H7 (cell line): Measurements from ENCODE around the gene CERKL. TPM values are rescaled to one million over a fixed set of nuclear protein-coding genes. Genes with fewer than 3 reads are reported as not detected.

Experiments used
- DNase-seq: peaks from one replicate; pipeline ENCODE4 v3.0.0; 2012
- H3K27me3 ChIP-seq: 2 replicates; pipeline ENCODE4 v1.6.0; 2011; ENCODE audit warnings: mild to moderate bottlenecking, low read length; ENCODE audit not compliant: control insufficient read depth, insufficient read depth
- H3K36me3 ChIP-seq: replicated peaks from 2 replicates; pipeline ENCODE4 v1.5.1; 2011; ENCODE audit warnings: low read length; ENCODE audit not compliant: control insufficient read depth, insufficient read depth
- H3K4me3 ChIP-seq: 2 replicates; pipeline ENCODE4 v1.5.1; 2011; ENCODE audit warnings: low read depth, mild to moderate bottlenecking, control low read depth, low read length, moderate library complexity; ENCODE audit not compliant: insufficient read depth
- total RNA-seq: library from RNA; depleted of rRNA; stranded (reverse); fragments of >200 nt; shearing (Covaris generic); gene quantifications from 2 replicates; pipeline ENCODE4 v1.2.3, GENCODE V29; 2014

The CERKL gene
- total RNA-seq, 1 experiment from 2014 or later: 0.14 TPM

GRCh38 chr2:181626671-181627070 lies 30.2 kb downstream of the CERKL start:
- no peaks in the 10 kb centered on the region for H3K27me3 ChIP-seq
- no peaks in the 10 kb centered on the region for H3K36me3 ChIP-seq
- H3K4me3 ChIP-seq: no peak overlapping the region
- no peak for DNase-seq

GRCh38 chr2:181623159-181623558 lies 33.7 kb downstream of the CERKL start:
- Histone ChIP-seq H3K36me3 (no peaks in the 10 kb centered on the region), H3K27me3 (no peaks in the 10 kb centered on the region), H3K4me3 (no peak overlapping the region)
- DNase-seq: no peak

- Histone ChIP-seq H3K4me3 (no peak overlapping the region), H3K27me3 (no peaks in the 10 kb centered on the region)
- no peak for DNase-seq
Measured at GRCh38 chr2:181621779-181622490, 35.0 kb downstream of the CERKL start.

DNA sequence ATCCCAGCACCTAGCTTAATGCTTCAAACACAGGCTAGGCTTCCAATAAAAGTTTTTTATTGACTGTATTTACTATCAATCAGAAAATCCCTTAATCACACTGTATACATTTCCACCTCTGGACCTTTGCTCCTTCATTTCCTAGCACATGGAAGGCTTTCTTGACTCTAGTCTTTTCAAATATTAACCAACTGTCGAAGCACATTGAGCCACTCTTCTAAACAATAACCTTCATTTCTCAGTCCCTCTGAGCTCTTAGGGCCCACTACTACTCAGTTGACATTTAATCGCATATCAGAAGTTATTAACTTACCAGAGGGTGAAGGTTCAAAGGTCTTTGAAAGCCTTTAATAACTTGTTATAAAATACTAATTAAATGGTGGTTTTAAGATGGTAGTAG lies 37.4 kb downstream of the CERKL start:
- DNase-seq: no peak
- Histone ChIP-seq H3K27me3 (no peaks in the 10 kb centered on the region), H3K4me3 (no peak overlapping the region), H3K36me3 (no peaks in the 10 kb centered on the region)

More at GRCh38 chr2:181621779-181622490, 35.0 kb downstream of the CERKL start:
- H3K36me3 ChIP-seq: no peaks in the 10 kb centered on the region

- no peak for DNase-seq
- Histone ChIP-seq H3K4me3 (no peak overlapping the region), H3K36me3 (no peaks in the 10 kb centered on the region), H3K27me3 (no peaks in the 10 kb centered on the region)
Measured at GRCh38 chr2:181616715-181617114, 40.2 kb downstream of the CERKL start.

DNA sequence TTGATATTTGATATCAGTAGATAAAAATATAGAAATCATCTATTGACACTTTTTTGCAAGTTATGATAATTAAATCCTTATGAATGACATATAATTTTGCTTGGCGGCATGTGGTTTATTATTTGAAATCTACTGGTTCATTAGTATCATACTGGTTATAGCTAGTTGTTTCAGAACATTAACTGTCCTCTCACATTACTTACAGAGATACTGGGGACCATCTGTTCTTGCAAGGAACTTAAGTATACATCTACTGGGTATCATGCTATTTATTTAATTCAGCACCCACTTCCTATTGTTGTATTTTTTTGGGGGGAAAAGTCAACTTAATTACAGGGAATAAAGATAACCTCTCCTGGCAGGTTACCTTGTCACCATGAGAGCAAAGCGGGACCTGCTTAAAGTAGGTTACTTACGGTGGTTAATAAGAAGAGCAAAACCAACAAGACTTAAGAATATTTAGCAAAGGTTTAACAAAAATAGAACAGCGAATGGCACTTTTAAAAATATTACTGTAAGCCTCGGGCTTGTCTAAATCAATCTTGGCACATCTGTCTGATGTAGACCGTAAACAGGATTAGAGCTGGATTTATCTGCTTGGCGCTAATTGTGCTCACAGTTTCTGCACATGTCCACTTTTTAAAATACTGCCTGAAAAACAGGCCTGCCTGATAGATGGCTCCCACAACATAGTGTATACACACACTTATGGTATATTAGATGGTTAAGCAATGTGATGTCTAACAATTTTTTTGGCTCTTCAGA lies 41.8 kb downstream of the CERKL start:
- Histone ChIP-seq H3K4me3 (no peak overlapping the region), H3K36me3 (no peaks in the 10 kb centered on the region), H3K27me3 (no peaks in the 10 kb centered on the region)
- no peak for DNase-seq

GRCh38 chr2:181613241-181613640 lies 43.7 kb downstream of the CERKL start:
- H3K36me3 ChIP-seq: no peaks in the 10 kb centered on the region
- no peak overlapping the region for H3K4me3 ChIP-seq
- no peak for DNase-seq
- no peaks in the 10 kb centered on the region for H3K27me3 ChIP-seq

DNA sequence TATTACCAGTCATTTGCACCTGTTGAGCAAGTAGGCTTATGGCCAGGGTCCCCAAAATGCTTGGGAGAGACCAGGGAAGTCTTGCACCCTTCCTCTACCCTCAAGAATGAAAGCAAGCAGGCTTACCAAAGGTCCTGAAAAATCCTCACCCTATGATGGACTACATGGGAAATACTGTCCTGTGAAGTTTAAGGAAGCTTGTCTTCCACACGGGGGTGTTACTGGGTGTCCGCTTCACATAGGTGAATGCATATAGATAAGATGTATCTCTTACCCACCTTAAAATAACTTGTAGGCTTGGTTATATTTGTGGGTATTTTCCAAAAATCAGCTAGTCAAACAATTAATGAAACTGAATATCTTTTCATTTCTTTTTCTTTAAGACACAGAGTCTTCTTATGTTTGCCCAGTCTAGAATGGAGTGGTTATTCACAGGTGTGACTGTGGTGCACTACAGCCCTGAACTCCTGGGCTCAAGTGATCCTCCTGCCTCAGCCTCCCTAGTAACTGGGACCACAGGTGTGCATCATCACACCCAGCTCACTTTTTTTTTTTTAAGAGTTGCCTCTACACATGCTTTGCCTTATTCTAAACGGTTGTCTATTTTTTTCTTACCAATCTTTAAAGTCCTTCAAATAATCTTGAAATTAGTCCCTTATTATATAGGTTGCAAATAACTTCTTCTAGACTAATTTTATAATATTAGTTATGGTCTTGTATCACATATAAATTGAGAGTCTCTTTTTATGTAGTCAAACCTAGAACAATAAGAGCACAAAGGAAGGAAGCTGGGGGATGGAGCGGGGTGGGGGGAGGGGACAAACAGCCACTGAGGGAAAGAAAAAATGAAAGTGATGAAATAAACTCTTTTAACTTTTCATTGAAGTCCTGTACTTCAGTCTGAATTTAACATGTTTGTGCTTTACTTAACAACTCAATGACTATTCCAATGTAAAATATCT lies 49.0 kb downstream of the CERKL start:
- Histone ChIP-seq H3K4me3 (no peak overlapping the region), H3K27me3 (no peaks in the 10 kb centered on the region), H3K36me3 (no peaks in the 10 kb centered on the region)
- peak; percentile 9 for DNase-seq

DNA sequence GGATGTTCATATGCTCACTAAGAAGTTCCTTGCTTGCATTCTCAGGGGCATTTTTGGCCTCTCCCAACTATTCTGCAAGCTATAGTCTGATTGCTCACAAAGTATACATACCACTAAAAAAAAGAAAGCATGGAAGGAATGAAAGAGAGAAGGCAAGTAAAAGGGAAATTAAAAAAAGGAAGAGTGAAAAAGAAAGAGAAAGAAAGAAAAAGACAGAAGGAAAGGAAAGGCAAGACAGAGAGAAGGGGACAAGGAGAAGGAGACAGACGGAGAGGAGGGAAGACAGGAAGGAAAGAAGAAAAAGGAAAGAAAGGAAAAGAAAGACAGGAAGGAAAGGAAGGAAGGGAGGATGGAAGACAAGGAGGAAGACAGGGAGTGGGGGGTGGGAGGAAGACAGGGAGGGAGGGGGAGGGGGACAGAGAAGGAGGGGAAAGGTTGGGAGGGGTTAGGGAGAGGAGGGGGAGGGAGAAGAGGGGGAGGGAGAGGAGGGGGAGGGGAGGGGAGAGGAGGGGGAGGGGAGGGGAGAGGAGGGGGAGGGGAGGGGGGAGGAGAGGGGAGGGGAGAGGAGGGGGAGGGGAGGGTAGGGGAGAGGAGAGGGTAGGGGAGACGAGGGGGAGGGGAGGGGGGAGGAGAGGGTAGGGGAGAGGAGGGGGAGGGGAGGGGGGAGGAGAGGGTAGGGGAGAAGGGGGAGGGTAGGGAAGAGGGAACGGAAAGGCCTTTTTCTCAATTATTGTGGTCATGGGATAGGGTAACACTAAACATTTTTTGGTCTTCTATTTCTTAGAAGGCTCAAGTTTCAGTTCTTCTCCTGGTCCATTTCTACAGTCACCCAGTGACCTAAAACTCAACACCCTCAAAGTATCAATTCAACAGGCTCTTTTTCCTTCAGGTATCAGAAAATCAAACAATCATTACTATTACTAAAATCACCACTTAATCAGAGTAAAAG lies 50.7 kb downstream of the CERKL start:
- Histone ChIP-seq H3K4me3 (no peak overlapping the region), H3K36me3 (no peaks in the 10 kb centered on the region), H3K27me3 (no peaks in the 10 kb centered on the region)
- DNase-seq: no peak

GRCh38 chr2:181602017-181602416 lies 54.9 kb downstream of the CERKL start:
- no peak for DNase-seq
- H3K4me3 ChIP-seq: no peak overlapping the region
- no peaks in the 10 kb centered on the region for H3K27me3 ChIP-seq
- H3K36me3 ChIP-seq: no peaks in the 10 kb centered on the region

DNA sequence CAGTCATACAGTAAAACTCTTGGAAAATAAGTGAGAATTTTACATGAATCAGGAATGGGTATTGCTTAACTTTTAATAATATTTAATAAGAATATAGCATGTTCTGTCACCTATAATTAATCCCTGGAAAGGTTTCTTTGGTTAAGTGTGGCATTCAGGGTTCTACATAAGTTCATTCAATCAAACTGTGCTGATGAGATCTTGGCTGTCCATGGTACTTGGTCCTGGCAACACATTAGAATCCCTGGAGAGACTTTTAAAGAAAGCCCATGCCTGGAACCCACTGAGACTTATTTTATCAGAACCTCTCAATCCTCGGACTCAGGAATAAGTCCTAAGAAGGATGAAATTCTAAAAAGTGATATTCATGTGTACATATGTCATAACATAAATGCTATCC lies 60.3 kb downstream of the CERKL start:
- DNase-seq: no peak
- Histone ChIP-seq H3K36me3 (no peaks in the 10 kb centered on the region), H3K4me3 (no peak overlapping the region), H3K27me3 (no peaks in the 10 kb centered on the region)

GRCh38 chr2:181594322-181594721 lies 62.6 kb downstream of the CERKL start:
- Histone ChIP-seq H3K27me3 (no peaks in the 10 kb centered on the region), H3K36me3 (no peaks in the 10 kb centered on the region), H3K4me3 (no peak overlapping the region)
- DNase-seq: no peak

GRCh38 chr2:181589779-181590178 lies 67.1 kb downstream of the CERKL start:
- DNase-seq: no peak
- Histone ChIP-seq H3K27me3 (no peaks in the 10 kb centered on the region), H3K4me3 (no peak overlapping the region), H3K36me3 (no peaks in the 10 kb centered on the region)

DNA sequence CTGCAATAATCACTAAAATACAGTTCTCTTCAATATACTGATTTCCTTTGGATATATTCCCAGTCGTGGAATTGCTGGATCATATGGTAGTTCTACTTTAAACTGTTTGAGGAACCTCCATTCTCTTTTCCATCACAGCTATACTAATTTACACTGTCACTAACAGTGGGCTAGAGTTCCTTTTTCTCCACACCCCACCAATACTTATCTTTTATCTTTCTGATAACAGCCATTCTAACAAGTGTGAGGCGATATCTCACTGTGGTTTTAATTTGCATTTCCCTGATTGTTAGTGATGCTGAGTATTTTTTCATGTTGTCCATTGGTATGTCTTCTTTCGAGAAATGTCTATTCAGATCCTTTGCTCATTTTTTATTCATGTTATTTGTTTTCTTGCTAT lies 68.4 kb downstream of the CERKL start:
- Histone ChIP-seq H3K36me3 (no peaks in the 10 kb centered on the region), H3K4me3 (no peak overlapping the region), H3K27me3 (no peaks in the 10 kb centered on the region)
- DNase-seq: no peak
